GM23338 (cell line): ENCODE measurements around the gene BICC1. TPM values are rescaled to one million over a fixed set of nuclear protein-coding genes. Genes with fewer than 3 reads are reported as not detected.

Experiments used
- EZH2 ChIP-seq: fragments of 200-600 bp; sonication (generic); IDR thresholded peaks from one replicate; pipeline ENCODE4 v1.8.0; 2017; ENCODE audit warnings: antibody characterized with exemption, mild to moderate bottlenecking, low read depth; ENCODE audit not compliant: unreplicated experiment
- JUNB ChIP-seq: IDR thresholded peaks from one replicate; pipeline ENCODE4 v1.6.1; 2016; ENCODE audit warnings: antibody characterized with exemption; ENCODE audit not compliant: unreplicated experiment
- REST ChIP-seq: IDR thresholded peaks from one replicate; pipeline ENCODE4 v1.6.1; 2018; ENCODE audit warnings: antibody characterized with exemption; ENCODE audit not compliant: unreplicated experiment
- ZNF331 ChIP-seq: fragments of 250-450 bp; sonication (Bioruptor Pico); IDR thresholded peaks from 2 replicates; pipeline ENCODE4 v1.5.0; 2020; ENCODE audit warnings: low read depth, mild to moderate bottlenecking, moderate library complexity
- polyA plus RNA-seq: library from polyadenylated mRNA; unstranded; fragments of >200 nt; fragmentation: Nextera tagmentation; extraction: Ambion mirVana; gene quantifications from 2 replicates; pipeline ENCODE4 v1.2.1, GENCODE V29; 2016
- total RNA-seq: library from RNA; depleted of rRNA; stranded (reverse); fragments of >200 nt; shearing (Covaris generic); gene quantifications from 2 replicates; pipeline ENCODE4 v1.2.3, GENCODE V29; 2014
- TF ChIP-seq, protein P1 (sequence below): fragments of 250-450 bp; sonication (Bioruptor Pico); IDR thresholded peaks from 2 replicates; pipeline ENCODE4 v1.5.0; 2020; ENCODE audit warnings: mild to moderate bottlenecking, moderate library complexity
- TF ChIP-seq, protein P2 (sequence below), 2 experiments: fragments of 200-600 bp in 1 of 2; sonication (generic) in 1 of 2; conservative IDR thresholded peaks; 2 replicates each; pipeline versions ENCODE4 v1.5.1 to v1.6.1; 2016 to 2017; ENCODE audit warnings: antibody characterized with exemption in 2 of 2, low read depth in 2 of 2, mild to moderate bottlenecking in 2 of 2, moderate library complexity in 1 of 2

BICC1 gene
- total and polyA plus RNA-seq, 2 experiments from 2014 or later, result 1.3 to 2.2 TPM

GRCh38 chr10:58638388-58638787 lies 125.7 kb downstream of the BICC1 start (continued):
- TF ChIP-seq, protein P1, sequence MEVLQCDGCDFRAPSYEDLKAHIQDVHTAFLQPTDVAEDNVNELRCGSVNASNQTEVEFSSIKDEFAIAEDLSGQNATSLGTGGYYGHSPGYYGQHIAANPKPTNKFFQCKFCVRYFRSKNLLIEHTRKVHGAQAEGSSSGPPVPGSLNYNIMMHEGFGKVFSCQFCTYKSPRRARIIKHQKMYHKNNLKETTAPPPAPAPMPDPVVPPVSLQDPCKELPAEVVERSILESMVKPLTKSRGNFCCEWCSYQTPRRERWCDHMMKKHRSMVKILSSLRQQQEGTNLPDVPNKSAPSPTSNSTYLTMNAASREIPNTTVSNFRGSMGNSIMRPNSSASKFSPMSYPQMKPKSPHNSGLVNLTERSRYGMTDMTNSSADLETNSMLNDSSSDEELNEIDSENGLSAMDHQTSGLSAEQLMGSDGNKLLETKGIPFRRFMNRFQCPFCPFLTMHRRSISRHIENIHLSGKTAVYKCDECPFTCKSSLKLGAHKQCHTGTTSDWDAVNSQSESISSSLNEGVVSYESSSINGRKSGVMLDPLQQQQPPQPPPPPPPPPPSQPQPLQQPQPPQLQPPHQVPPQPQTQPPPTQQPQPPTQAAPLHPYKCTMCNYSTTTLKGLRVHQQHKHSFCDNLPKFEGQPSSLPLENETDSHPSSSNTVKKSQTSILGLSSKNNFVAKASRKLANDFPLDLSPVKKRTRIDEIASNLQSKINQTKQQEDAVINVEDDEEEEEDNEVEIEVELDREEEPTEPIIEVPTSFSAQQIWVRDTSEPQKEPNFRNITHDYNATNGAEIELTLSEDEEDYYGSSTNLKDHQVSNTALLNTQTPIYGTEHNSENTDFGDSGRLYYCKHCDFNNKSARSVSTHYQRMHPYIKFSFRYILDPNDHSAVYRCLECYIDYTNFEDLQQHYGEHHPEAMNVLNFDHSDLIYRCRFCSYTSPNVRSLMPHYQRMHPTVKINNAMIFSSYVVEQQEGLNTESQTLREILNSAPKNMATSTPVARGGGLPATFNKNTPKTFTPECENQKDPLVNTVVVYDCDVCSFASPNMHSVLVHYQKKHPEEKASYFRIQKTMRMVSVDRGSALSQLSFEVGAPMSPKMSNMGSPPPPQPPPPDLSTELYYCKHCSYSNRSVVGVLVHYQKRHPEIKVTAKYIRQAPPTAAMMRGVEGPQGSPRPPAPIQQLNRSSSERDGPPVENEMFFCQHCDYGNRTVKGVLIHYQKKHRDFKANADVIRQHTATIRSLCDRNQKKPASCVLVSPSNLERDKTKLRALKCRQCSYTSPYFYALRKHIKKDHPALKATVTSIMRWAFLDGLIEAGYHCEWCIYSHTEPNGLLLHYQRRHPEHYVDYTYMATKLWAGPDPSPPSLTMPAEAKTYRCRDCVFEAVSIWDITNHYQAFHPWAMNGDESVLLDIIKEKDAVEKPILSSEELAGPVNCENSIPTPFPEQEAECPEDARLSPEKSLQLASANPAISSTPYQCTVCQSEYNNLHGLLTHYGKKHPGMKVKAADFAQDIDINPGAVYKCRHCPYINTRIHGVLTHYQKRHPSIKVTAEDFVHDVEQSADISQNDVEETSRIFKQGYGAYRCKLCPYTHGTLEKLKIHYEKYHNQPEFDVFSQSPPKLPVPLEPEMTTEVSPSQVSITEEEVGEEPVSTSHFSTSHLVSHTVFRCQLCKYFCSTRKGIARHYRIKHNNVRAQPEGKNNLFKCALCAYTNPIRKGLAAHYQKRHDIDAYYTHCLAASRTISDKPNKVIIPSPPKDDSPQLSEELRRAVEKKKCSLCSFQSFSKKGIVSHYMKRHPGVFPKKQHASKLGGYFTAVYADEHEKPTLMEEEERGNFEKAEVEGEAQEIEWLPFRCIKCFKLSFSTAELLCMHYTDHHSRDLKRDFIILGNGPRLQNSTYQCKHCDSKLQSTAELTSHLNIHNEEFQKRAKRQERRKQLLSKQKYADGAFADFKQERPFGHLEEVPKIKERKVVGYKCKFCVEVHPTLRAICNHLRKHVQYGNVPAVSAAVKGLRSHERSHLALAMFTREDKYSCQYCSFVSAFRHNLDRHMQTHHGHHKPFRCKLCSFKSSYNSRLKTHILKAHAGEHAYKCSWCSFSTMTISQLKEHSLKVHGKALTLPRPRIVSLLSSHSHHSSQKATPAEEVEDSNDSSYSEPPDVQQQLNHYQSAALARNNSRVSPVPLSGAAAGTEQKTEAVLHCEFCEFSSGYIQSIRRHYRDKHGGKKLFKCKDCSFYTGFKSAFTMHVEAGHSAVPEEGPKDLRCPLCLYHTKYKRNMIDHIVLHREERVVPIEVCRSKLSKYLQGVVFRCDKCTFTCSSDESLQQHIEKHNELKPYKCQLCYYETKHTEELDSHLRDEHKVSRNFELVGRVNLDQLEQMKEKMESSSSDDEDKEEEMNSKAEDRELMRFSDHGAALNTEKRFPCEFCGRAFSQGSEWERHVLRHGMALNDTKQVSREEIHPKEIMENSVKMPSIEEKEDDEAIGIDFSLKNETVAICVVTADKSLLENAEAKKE (CRISPR knock-in tag), result no peak
- no peak for TF ChIP-seq JUNB
- TF ChIP-seq REST, result no peak
- TF ChIP-seq ZNF331 (CRISPR knock-in tag), result no peak
- TF ChIP-seq, protein P2, sequence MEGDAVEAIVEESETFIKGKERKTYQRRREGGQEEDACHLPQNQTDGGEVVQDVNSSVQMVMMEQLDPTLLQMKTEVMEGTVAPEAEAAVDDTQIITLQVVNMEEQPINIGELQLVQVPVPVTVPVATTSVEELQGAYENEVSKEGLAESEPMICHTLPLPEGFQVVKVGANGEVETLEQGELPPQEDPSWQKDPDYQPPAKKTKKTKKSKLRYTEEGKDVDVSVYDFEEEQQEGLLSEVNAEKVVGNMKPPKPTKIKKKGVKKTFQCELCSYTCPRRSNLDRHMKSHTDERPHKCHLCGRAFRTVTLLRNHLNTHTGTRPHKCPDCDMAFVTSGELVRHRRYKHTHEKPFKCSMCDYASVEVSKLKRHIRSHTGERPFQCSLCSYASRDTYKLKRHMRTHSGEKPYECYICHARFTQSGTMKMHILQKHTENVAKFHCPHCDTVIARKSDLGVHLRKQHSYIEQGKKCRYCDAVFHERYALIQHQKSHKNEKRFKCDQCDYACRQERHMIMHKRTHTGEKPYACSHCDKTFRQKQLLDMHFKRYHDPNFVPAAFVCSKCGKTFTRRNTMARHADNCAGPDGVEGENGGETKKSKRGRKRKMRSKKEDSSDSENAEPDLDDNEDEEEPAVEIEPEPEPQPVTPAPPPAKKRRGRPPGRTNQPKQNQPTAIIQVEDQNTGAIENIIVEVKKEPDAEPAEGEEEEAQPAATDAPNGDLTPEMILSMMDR (conservative IDR thresholded peaks at IDR 0.05; ENCODE audit: low read depth in 2 of 2), result no peak
- no peak for TF ChIP-seq EZH2
